Activated T-cell treated with anti-CD3 and anti-CD28 coated beads, Interleukin-2, amount 50 U/mL, for 1 hour (primary cell): ENCODE data around the gene FAM13A.
"Not testable (repeated sequence)": the region's sequence is repeated elsewhere in the genome, so short reads cannot be mapped to it uniquely, and the experiment has no call there.

Experiments used
- DNase-seq: peaks from one replicate; pipeline ENCODE4 v3.0.0-alpha.2; 2020

The FAM13A gene

GRCh38 chr4:89039730-89040338, 17.2 kb downstream of the FAM13A start:
- no peak for DNase-seq

- DNase-seq, result no peak
Observed at GRCh38 chr4:89036535-89036934, 20.4 kb downstream of the FAM13A start.

- no peak for DNase-seq
Observed at GRCh38 chr4:89031272-89031671, 25.7 kb downstream of the FAM13A start.

GRCh38 chr4:89029591-89029990, 27.4 kb downstream of the FAM13A start:
- no peak for DNase-seq

GRCh38 chr4:89026542-89026941, 30.4 kb downstream of the FAM13A start:
- no peak for DNase-seq

GRCh38 chr4:89024051-89024675, 32.8 kb downstream of the FAM13A start:
- DNase-seq, result no peak

DNA sequence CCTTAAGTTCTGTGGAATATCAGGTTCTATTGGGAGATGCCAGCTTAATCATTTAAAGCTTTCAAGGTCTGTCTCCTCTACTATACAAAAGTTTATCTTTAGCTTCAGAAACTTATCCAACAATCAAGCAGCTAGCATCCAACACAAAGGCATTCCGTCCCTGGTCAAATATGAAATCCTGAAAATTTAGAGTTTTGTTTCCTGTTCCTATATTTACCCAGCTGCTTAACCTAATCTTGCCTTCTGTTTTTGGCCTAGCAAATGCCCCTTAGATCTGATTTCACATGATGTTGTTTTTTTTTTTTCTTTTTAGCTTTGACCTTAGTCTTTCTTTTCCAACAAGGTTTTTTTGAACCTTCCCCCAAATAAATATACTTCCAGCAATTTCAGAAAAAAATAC, 33.8 kb downstream of the FAM13A start:
- DNase-seq, result no peak

DNA sequence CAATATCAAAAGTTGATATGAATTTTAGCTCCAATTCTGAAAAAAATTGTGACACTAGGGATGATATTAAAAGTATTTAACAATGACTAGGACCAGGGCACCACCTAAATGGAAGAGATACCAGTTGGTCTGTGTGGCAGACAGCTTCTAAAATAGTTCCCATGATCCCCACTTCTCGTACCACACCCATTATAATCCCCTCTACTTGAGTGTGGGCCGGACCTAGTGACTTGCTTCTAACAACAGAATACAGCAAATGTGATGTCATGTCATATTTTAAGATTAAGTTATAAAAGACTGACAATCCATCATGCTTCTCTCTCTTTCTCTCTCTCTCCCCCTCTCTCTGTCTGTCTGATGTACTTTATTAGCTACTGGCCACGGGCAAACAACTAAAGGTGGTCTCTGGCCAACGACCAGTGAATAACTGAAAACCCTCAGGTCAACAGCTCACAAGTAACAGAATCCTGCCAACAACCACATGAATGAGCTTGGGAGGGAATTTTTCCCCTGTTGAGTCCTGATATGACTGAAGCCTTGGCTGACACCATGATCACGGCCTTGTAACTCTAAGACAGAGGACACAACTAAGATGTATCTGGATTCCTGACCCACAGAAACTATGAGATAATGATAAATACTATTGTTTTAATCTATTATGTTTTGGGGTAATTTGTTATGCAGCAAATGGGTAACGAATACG, 34.4 kb downstream of the FAM13A start:
- no peak for DNase-seq

GRCh38 chr4:89021684-89022083, 35.3 kb downstream of the FAM13A start:
- DNase-seq, result no peak

- no peak for DNase-seq
Observed at GRCh38 chr4:89021062-89021461, 35.9 kb downstream of the FAM13A start.

DNA sequence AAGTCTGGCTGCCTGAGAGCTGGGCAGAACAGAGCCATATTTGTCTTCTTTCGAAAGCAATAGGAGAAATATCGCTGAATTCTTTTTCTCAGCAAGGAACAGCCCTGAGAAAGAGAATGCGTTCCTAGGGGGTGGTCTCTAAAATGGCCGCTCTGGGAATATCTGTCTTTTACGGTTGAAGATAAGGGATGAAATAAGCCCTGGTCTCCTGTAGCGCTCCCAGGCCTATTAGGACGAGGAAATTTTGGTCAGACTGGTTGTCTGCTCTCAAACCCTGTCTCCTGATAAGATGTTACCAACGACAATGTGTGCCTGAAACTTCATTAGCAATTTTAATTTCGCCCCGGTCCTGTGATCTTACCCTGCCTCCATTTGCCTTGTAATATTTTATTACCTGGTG, 42.1 kb downstream of the FAM13A start:
- not testable (repeated sequence) for DNase-seq

- no peak for DNase-seq
Observed at GRCh38 chr4:89009761-89010369, 47.1 kb downstream of the FAM13A start.

GRCh38 chr4:89009115-89009514, 47.9 kb downstream of the FAM13A start:
- no peak for DNase-seq

GRCh38 chr4:89008166-89008565, 48.8 kb downstream of the FAM13A start:
- no peak for DNase-seq

GRCh38 chr4:89007338-89007939, 49.5 kb downstream of the FAM13A start:
- no peak for DNase-seq

- no peak for DNase-seq
Observed at GRCh38 chr4:89006307-89006706, 50.7 kb downstream of the FAM13A start.

DNA sequence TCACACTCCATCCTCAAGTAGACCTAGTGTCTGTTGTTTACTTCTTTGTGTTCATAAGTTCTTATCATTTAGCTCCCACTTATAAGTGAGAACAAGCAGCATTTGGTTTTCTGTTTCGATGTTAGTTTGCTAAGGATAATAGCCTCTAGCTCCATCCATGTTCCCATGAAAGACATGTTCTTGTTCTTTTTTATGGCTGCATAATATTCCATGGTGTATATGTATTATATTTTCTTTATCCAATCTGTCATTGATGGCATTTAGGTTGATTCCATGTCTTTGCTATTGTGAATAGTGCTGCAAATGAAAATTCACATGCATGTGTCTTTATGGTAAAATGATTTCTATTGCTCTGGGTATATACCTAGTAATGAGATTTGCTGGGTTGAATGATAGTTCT, 51.9 kb downstream of the FAM13A start:
- DNase-seq, result not testable (repeated sequence)

GRCh38 chr4:89001647-89002445, 55.1 kb downstream of the FAM13A start:
- DNase-seq, result no peak

GRCh38 chr4:89000844-89001360, 56.1 kb downstream of the FAM13A start:
- DNase-seq, result no peak

- DNase-seq, result no peak
Observed at GRCh38 chr4:89000382-89000781, 56.6 kb downstream of the FAM13A start.

DNA sequence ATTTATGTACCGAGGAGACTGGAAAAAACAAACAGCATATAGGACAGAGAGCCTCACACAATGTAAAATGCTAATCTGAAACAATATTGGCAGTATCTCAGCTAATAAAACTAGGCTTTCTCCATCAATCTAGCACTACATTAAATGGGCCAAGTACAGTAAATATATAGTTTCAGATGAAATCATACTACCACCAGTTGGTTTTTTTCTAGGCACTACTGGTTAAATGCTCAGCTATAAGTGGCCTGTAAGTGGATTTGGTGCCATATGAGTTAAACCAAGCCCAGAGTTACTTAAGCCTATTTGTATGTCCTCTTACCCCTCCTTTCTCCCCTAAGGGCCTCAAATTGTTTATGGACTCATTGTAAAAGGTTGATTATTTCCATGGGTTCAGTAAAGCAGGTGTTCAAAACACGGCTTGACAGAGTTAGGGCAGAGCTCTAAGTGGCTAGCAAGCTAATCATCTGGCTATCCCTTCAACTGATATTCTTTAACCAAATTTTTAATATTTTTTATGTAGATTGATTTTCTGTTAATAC, 57.5 kb downstream of the FAM13A start:
- DNase-seq, result no peak

DNA sequence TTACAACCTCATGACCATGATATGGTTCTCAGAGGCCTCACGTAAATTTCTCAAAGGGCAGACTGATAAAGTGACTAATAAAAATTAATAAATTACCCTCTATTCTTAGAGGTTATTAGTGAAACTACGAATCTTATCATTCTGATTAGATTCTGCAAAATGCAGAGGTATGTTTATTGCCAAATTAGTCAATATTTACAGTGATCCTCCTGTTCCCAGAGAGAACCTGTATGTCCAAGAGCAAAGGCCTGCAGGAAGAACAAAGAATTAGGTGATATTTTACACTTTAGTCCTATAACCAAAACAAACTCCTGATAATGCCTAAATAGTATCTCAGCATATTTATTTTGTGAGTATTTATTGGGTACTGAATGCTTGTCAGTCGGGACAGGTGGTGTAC, 58.1 kb downstream of the FAM13A start:
- DNase-seq, result no peak
